ENCODE data around the gene SNCA.

The SNCA gene

GRCh38 chr4:89719536-89720090 lies 117.3 kb downstream of the SNCA start:
- TF ChIP-seq CTCF (IDR thresholded peaks at IDR 0.05; ENCODE audit: insufficient read depth, low read depth, low read length, missing control alignments), result no peak
- DNase-seq (ENCODE audit: low read depth), result no peak
- no peak overlapping the region for H3K4me3 ChIP-seq (ENCODE audit: low read length)

- no peak overlapping the region for H3K4me3 ChIP-seq (ENCODE audit: low read length)
- TF ChIP-seq CTCF (IDR thresholded peaks at IDR 0.05; ENCODE audit: insufficient read depth, low read depth, low read length, missing control alignments), result no peak
- no peak for DNase-seq (ENCODE audit: low read depth)
Observed at GRCh38 chr4:89716893-89717292, 120.1 kb downstream of the SNCA start.

- TF ChIP-seq CTCF (IDR thresholded peaks at IDR 0.05; ENCODE audit: insufficient read depth, low read depth, low read length, missing control alignments), result no peak
- DNase-seq (ENCODE audit: low read depth), result no peak
Observed at GRCh38 chr4:89715631-89716030, 121.3 kb downstream of the SNCA start.

GRCh38 chr4:89712827-89713226 lies 124.1 kb downstream of the SNCA start:
- no peak overlapping the region for H3K4me3 ChIP-seq (ENCODE audit: low read length)
- no peak for DNase-seq (ENCODE audit: low read depth)
- no peak for TF ChIP-seq CTCF (IDR thresholded peaks at IDR 0.05; ENCODE audit: insufficient read depth, low read depth, low read length, missing control alignments)

More at GRCh38 chr4:89715631-89716030, 121.3 kb downstream of the SNCA start:
- H3K4me3 ChIP-seq (ENCODE audit: low read length), result no peak overlapping the region

GRCh38 chr4:89712141-89712540 lies 124.8 kb downstream of the SNCA start:
- TF ChIP-seq CTCF (IDR thresholded peaks at IDR 0.05; ENCODE audit: insufficient read depth, low read depth, low read length, missing control alignments), result no peak
- DNase-seq (ENCODE audit: low read depth), result no peak
- no peak overlapping the region for H3K4me3 ChIP-seq (ENCODE audit: low read length)

- TF ChIP-seq CTCF (IDR thresholded peaks at IDR 0.05; ENCODE audit: insufficient read depth, low read depth, low read length, missing control alignments), result no peak
- H3K4me3 ChIP-seq (ENCODE audit: low read length), result no peak overlapping the region
- no peak for DNase-seq (ENCODE audit: low read depth)
Observed at GRCh38 chr4:89708903-89709421, 128.0 kb downstream of the SNCA start.

GRCh38 chr4:89707467-89707866 lies 129.5 kb downstream of the SNCA start:
- no peak overlapping the region for H3K4me3 ChIP-seq (ENCODE audit: low read length)
- no peak for DNase-seq (ENCODE audit: low read depth)
- TF ChIP-seq CTCF (IDR thresholded peaks at IDR 0.05; ENCODE audit: insufficient read depth, low read depth, low read length, missing control alignments), result no peak
